K562 (cell line): ENCODE data around the gene SPTSSA. TPM values are rescaled to one million over a fixed set of nuclear protein-coding genes. Genes with fewer than 3 reads are reported as not detected.

Source experiments
- CREB1 ChIP-seq, 2 experiments: sonication (generic) in 1 of 2; formaldehyde crosslinking in 1 of 2; IDR thresholded peaks; 2 replicates each; pipeline versions ENCODE4 v1.6.1 to v1.8.0; 2012 to 2022; ENCODE audit warnings: inconsistent platforms in 1 of 2, mild to moderate bottlenecking in 1 of 2, missing genetic modification reagents in 1 of 2, moderate library complexity in 1 of 2
- CSDE1 ChIP-seq, 2 experiments: fragments of 450-650 bp; IDR thresholded peaks; 2 replicates each; pipeline ENCODE4 v1.6.1; 2016; ENCODE audit warnings: mild to moderate bottlenecking in 1 of 2
- EP300 ChIP-seq: IDR thresholded peaks from 2 replicates; pipeline ENCODE4 v1.6.1; 2012; ENCODE audit warnings: low read length, improper control_type of control experiment
- GABPA ChIP-seq: fragments of 200-800 bp; sonication (Bioruptor generic); conservative IDR thresholded peaks from 2 replicates; pipeline ENCODE4 v1.6.1; 2016; ENCODE audit warnings: low read depth, missing genetic modification characterization, missing compliant biosample characterization
- HCFC1 ChIP-seq: IDR thresholded peaks from 2 replicates; pipeline ENCODE4 v1.6.1; 2012; ENCODE audit warnings: low read depth, low read length, improper control_type of control experiment
- JUND ChIP-seq, 2 experiments: IDR thresholded peaks; 2 replicates in 1 of 2; 3 replicates in 1 of 2; pipeline ENCODE4 v1.6.1; 2011; ENCODE audit warnings: borderline replicate concordance in 2 of 2, low read depth in 2 of 2, low read length in 2 of 2, improper control_type of control experiment in 1 of 2, missing biosample characterization in 1 of 2, missing genetic modification characterization in 1 of 2, missing genetic modification reagents in 1 of 2
- MAFF ChIP-seq: IDR thresholded peaks from 2 replicates; pipeline ENCODE4 v1.6.1; 2012; ENCODE audit warnings: low read length, improper control_type of control experiment
- MCM7 ChIP-seq, 2 experiments: fragments of 450-650 bp; IDR thresholded peaks; 2 replicates each; pipeline ENCODE4 v1.6.1; 2016 to 2018
- OTX1 ChIP-seq: fragments of 450-650 bp; formaldehyde crosslinking; IDR thresholded peaks from 2 replicates; pipeline ENCODE4 v1.4.0; 2022; ENCODE audit warnings: mild to moderate bottlenecking
- POU5F1 ChIP-seq: fragments of 150-350 bp; IDR thresholded peaks from 2 replicates; pipeline ENCODE4 v1.6.1; 2014; ENCODE audit warnings: borderline replicate concordance, low read length, low read depth, mild to moderate bottlenecking; ENCODE audit not compliant: partially characterized antibody
- SMARCE1 ChIP-seq: fragments of 450-650 bp; IDR thresholded peaks from 2 replicates; pipeline ENCODE4 v1.7.1; 2016; ENCODE audit warnings: mild to moderate bottlenecking
- TCF3 ChIP-seq: sonication (generic); formaldehyde crosslinking; IDR thresholded peaks from 2 replicates; pipeline ENCODE4 v1.4.0; 2020; ENCODE audit warnings: mild to moderate bottlenecking, missing genetic modification reagents
- XRCC4 ChIP-seq: IDR thresholded peaks from one replicate; pipeline ENCODE4 v1.6.1; 2011; ENCODE audit not compliant: insufficient read depth, insufficient read length; ENCODE audit errors: extremely low read depth
- ZBTB12 ChIP-seq: fragments of 250-450 bp; sonication (Bioruptor Pico); IDR thresholded peaks from 2 replicates; pipeline ENCODE4 v1.4.0; 2020
- polyA plus RNA-seq, 8 experiments: library from polyadenylated mRNA; depleted of rRNA in 4 of 8; stranded (reverse) in 5 of 8; unstranded in 3 of 8; fragments of >200 nt; fragmentation: Nextera tagmentation in 2 of 8; fragmentation: Illumina TruSeq in 1 of 8; extraction: Ambion mirVana in 2 of 8; extraction: Trizol in 1 of 8; gene quantifications; 2 replicates each; pipeline versions ENCODE4 v1.2.1 to v1.2.3, GENCODE V29; 2011 to 2014; ENCODE audit warnings: inconsistent platforms in 1 of 8, missing spikeins in 1 of 8
- total RNA-seq, 7 experiments: library from RNA; depleted of rRNA in 6 of 7; stranded (reverse); fragments of >200 nt in 6 of 7; fragmentation: Illumina TruSeq in 2 of 7; extraction: Trizol in 2 of 7; gene quantifications; 2 replicates each; pipeline versions ENCODE4 v1.2.1 to v1.2.3, GENCODE V29; 2011 to 2021; ENCODE audit warnings: low replicate concordance in 1 of 7
- TF ChIP-seq, protein P1 (sequence below): fragments of 250-450 bp; sonication (Bioruptor Pico); IDR thresholded peaks from 2 replicates; pipeline ENCODE4 v1.8.0; 2021; ENCODE audit warnings: borderline replicate concordance, mild to moderate bottlenecking, moderate library complexity; ENCODE audit not compliant: poor library complexity, severe bottlenecking
- TF ChIP-seq, protein P2 (sequence below), 2 experiments: fragments of 450-650 bp; conservative IDR thresholded peaks; 2 replicates each; pipeline ENCODE4 v1.6.1; 2017; ENCODE audit warnings: mild to moderate bottlenecking in 2 of 2, moderate library complexity in 2 of 2
- TF ChIP-seq, protein P3 (sequence below): fragments of 450-650 bp; formaldehyde crosslinking; IDR thresholded peaks from 2 replicates; pipeline ENCODE4 v1.4.0; 2022; ENCODE audit warnings: mild to moderate bottlenecking, moderate library complexity
- TF ChIP-seq, protein P4 (sequence below): fragments of 250-450 bp; sonication (Bioruptor Pico); IDR thresholded peaks from 2 replicates; pipeline ENCODE4 v1.8.0; 2022; ENCODE audit warnings: inconsistent platforms, mild to moderate bottlenecking, moderate library complexity, borderline replicate concordance
- TF ChIP-seq, protein P5 (sequence below), 3 experiments: IDR thresholded peaks in 2 of 3; conservative IDR thresholded peaks in 1 of 3; 2 replicates each; pipeline ENCODE4 v1.5.1; 2011 to 2012; ENCODE audit warnings: low read length in 3 of 3, mild to moderate bottlenecking in 3 of 3, control low read depth in 2 of 3, improper control_type of control experiment in 1 of 3, inconsistent platforms in 1 of 3, low read depth in 1 of 3, mixed read lengths in 1 of 3, moderate library complexity in 1 of 3; ENCODE audit not compliant: insufficient read depth in 2 of 3

Gene SPTSSA
- total and polyA plus RNA-seq, 9 of the 15 experiments (the other 6 are each of a cell fraction or from before 2014, with no cell fraction given): 6.8 to 35.7 (median 22.0) TPM

GRCh38 chr14:34425095-34425851, 36.8 kb downstream of the SPTSSA start (continued):
- TF ChIP-seq, protein P1, sequence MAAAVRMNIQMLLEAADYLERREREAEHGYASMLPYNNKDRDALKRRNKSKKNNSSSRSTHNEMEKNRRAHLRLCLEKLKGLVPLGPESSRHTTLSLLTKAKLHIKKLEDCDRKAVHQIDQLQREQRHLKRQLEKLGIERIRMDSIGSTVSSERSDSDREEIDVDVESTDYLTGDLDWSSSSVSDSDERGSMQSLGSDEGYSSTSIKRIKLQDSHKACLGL (CRISPR knock-in tag): no peak
- TF ChIP-seq, protein P2, sequence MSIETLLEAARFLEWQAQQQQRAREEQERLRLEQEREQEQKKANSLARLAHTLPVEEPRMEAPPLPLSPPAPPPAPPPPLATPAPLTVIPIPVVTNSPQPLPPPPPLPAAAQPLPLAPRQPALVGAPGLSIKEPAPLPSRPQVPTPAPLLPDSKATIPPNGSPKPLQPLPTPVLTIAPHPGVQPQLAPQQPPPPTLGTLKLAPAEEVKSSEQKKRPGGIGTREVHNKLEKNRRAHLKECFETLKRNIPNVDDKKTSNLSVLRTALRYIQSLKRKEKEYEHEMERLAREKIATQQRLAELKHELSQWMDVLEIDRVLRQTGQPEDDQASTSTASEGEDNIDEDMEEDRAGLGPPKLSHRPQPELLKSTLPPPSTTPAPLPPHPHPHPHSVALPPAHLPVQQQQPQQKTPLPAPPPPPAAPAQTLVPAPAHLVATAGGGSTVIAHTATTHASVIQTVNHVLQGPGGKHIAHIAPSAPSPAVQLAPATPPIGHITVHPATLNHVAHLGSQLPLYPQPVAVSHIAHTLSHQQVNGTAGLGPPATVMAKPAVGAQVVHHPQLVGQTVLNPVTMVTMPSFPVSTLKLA (conservative IDR thresholded peaks at IDR 0.05): no peak
- TF ChIP-seq CSDE1 (IDR thresholded peaks at IDR 0.05) (no peak), EP300 (peak; percentile 60; the same call in 1 of the 2 replicates), POU5F1 (no peak), HCFC1 (no peak), MCM7 (IDR thresholded peaks at IDR 0.05) (no peak), JUND (IDR thresholded peaks at IDR 0.05; ENCODE audit: borderline replicate concordance, low read depth, low read length) (peak; percentile 82), JUND (tag; IDR thresholded peaks at IDR 0.05; ENCODE audit: borderline replicate concordance, low read depth, low read length) (peak; percentile 75; the same call in 2 of the 3 replicates), OTX1 (CRISPR knock-in tag) (no peak), TCF3 (CRISPR knock-in tag) (peak; percentile 53), XRCC4 (no peak), GABPA (tag) (no peak), SMARCE1 (peak; percentile 46; the same call in 1 of the 2 replicates), ZBTB12 (CRISPR knock-in tag) (no peak), MAFF (no peak), CREB1 (IDR thresholded peaks at IDR 0.05) (no peak), CREB1 (CRISPR knock-in tag; IDR thresholded peaks at IDR 0.05) (no peak)
- TF ChIP-seq, protein P3, sequence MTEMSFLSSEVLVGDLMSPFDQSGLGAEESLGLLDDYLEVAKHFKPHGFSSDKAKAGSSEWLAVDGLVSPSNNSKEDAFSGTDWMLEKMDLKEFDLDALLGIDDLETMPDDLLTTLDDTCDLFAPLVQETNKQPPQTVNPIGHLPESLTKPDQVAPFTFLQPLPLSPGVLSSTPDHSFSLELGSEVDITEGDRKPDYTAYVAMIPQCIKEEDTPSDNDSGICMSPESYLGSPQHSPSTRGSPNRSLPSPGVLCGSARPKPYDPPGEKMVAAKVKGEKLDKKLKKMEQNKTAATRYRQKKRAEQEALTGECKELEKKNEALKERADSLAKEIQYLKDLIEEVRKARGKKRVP (CRISPR knock-in tag): no peak
- TF ChIP-seq, protein P4, sequence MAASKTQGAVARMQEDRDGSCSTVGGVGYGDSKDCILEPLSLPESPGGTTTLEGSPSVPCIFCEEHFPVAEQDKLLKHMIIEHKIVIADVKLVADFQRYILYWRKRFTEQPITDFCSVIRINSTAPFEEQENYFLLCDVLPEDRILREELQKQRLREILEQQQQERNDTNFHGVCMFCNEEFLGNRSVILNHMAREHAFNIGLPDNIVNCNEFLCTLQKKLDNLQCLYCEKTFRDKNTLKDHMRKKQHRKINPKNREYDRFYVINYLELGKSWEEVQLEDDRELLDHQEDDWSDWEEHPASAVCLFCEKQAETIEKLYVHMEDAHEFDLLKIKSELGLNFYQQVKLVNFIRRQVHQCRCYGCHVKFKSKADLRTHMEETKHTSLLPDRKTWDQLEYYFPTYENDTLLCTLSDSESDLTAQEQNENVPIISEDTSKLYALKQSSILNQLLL (CRISPR knock-in tag): no peak
- TF ChIP-seq, protein P5, sequence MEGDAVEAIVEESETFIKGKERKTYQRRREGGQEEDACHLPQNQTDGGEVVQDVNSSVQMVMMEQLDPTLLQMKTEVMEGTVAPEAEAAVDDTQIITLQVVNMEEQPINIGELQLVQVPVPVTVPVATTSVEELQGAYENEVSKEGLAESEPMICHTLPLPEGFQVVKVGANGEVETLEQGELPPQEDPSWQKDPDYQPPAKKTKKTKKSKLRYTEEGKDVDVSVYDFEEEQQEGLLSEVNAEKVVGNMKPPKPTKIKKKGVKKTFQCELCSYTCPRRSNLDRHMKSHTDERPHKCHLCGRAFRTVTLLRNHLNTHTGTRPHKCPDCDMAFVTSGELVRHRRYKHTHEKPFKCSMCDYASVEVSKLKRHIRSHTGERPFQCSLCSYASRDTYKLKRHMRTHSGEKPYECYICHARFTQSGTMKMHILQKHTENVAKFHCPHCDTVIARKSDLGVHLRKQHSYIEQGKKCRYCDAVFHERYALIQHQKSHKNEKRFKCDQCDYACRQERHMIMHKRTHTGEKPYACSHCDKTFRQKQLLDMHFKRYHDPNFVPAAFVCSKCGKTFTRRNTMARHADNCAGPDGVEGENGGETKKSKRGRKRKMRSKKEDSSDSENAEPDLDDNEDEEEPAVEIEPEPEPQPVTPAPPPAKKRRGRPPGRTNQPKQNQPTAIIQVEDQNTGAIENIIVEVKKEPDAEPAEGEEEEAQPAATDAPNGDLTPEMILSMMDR (IDR thresholded peaks at IDR 0.05 in 2 of 3, conservative IDR thresholded peaks at IDR 0.05 in 1 of 3; ENCODE audit: insufficient read depth in 2 of 3, low read depth in 1 of 3, low read length in 3 of 3): no peak
